ENCODE data around the gene TENT4B.

The TENT4B gene

DNA sequence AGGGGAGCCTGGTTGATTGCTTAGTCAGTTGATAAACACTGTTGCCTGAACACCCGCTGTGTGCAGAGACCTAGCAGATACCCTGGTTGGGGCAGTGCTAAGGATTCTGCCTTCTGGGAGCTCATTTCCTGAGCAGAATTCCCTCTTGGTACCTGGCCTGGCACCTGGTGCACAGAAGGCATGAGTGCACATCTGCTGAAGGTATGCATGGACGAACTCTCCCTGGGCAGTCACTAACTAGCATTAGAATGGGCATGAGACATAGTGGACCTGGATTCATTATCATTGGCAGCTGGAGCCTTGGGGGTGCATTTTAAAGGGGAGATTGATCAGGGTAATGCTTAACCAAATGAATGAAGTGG lies 126.4 kb downstream of the TENT4B start:
- H3K4me3 ChIP-seq (ENCODE audit: low read depth, low read length) = no peak overlapping the region
- in situ Hi-C loops (cut with HindIII; ENCODE audit: low sequenced_read_pairs) = no loop called here
- TF ChIP-seq, protein P1, sequence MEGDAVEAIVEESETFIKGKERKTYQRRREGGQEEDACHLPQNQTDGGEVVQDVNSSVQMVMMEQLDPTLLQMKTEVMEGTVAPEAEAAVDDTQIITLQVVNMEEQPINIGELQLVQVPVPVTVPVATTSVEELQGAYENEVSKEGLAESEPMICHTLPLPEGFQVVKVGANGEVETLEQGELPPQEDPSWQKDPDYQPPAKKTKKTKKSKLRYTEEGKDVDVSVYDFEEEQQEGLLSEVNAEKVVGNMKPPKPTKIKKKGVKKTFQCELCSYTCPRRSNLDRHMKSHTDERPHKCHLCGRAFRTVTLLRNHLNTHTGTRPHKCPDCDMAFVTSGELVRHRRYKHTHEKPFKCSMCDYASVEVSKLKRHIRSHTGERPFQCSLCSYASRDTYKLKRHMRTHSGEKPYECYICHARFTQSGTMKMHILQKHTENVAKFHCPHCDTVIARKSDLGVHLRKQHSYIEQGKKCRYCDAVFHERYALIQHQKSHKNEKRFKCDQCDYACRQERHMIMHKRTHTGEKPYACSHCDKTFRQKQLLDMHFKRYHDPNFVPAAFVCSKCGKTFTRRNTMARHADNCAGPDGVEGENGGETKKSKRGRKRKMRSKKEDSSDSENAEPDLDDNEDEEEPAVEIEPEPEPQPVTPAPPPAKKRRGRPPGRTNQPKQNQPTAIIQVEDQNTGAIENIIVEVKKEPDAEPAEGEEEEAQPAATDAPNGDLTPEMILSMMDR (IDR thresholded peaks at IDR 0.05; ENCODE audit: low read depth, low read length) = no peak
- no peak for DNase-seq (ENCODE audit: low read depth, low spot score)

- no peak for DNase-seq (ENCODE audit: low read depth, low spot score)
- H3K4me3 ChIP-seq (ENCODE audit: low read depth, low read length) = no peak overlapping the region
- TF ChIP-seq, protein P1 (IDR thresholded peaks at IDR 0.05; ENCODE audit: low read depth, low read length) = no peak
- in situ Hi-C loops (cut with HindIII; ENCODE audit: low sequenced_read_pairs) = no loop called here
Observed at GRCh38 chr16:50280932-50281331, 127.8 kb downstream of the TENT4B start.
